GM10266 (cell line): ENCODE measurements around the gene CALCR.

Experiments used
- DNase-seq: peaks from one replicate; pipeline ENCODE4 v3.0.0; 2012; ENCODE audit errors: extremely low spot score
- CTCF ChIP-seq: IDR thresholded peaks from 2 replicates; pipeline ENCODE4 v1.5.1; 2012; ENCODE audit warnings: mild to moderate bottlenecking, low read depth; ENCODE audit not compliant: control insufficient read depth, insufficient read depth; ENCODE audit errors: missing control alignments

The CALCR gene

GRCh38 chr7:93390660-93391059 is 183.9 kb downstream of the CALCR start:
- TF ChIP-seq CTCF = no peak
- DNase-seq = no peak

GRCh38 chr7:93382362-93382761 is 192.2 kb downstream of the CALCR start:
- TF ChIP-seq CTCF = no peak
- DNase-seq = no peak

- no peak for DNase-seq
- no peak for TF ChIP-seq CTCF
These were observed 196.3 kb downstream of the CALCR start for GRCh38 chr7:93378131-93378760.

GRCh38 chr7:93375603-93376002 is 198.9 kb downstream of the CALCR start:
- TF ChIP-seq CTCF = no peak
- DNase-seq = no peak
